GM06990 (cell line): Measurements from ENCODE around the gene TAP1.

Experiments
- DNase-seq: peaks from one replicate; pipeline ENCODE4 v3.0.0-alpha.2; 2011; ENCODE audit not compliant: insufficient read length; ENCODE audit errors: extremely low read depth
- H3K27me3 ChIP-seq: replicated peaks from 2 replicates; pipeline ENCODE4 v1.6.0; 2011; ENCODE audit warnings: low read length; ENCODE audit not compliant: control insufficient read depth, insufficient read depth
- H3K36me3 ChIP-seq: 2 replicates; pipeline ENCODE4 v1.5.1; 2011; ENCODE audit warnings: low read length; ENCODE audit not compliant: control insufficient read depth, insufficient read depth
- H3K4me3 ChIP-seq: replicated peaks from 2 replicates; pipeline ENCODE4 v1.5.1; 2011; ENCODE audit warnings: low read depth, mild to moderate bottlenecking, control low read depth, low read length
- CTCF ChIP-seq: IDR thresholded peaks from 2 replicates; pipeline ENCODE4 v1.5.1; 2011; ENCODE audit warnings: low read length, control low read depth, mild to moderate bottlenecking, inconsistent platforms; ENCODE audit not compliant: insufficient read depth, poor library complexity, severe bottlenecking

TAP1 gene

GRCh38 chr6:32857156-32857891 lies 3.8 kb upstream of the TAP1 start:
- no peaks in the 10 kb centered on the region for H3K27me3 ChIP-seq
- TF ChIP-seq CTCF = no peak
- no peak for DNase-seq
- no peak overlapping the region for H3K4me3 ChIP-seq
- H3K36me3 ChIP-seq = peaks cover 9% of the 10 kb centered on the region

GRCh38 chr6:32855467-32856174 lies 2.1 kb upstream of the TAP1 start:
- DNase-seq = no peak
- H3K27me3 ChIP-seq = no peaks in the 10 kb centered on the region
- peak overlapping the region; percentile 96 for H3K4me3 ChIP-seq
- H3K36me3 ChIP-seq = peaks cover 22% of the 10 kb centered on the region
- no peak for TF ChIP-seq CTCF

- H3K36me3 ChIP-seq = peaks cover 32% of the 10 kb centered on the region
- no peak for TF ChIP-seq CTCF
- H3K4me3 ChIP-seq = peak overlapping the region; percentile 96
- DNase-seq = no peak
- H3K27me3 ChIP-seq = no peaks in the 10 kb centered on the region
Observed at GRCh38 chr6:32854376-32855178, 1.1 kb upstream of the TAP1 start.

GRCh38 chr6:32852844-32853540 lies 512 bp downstream of the TAP1 start:
- H3K36me3 ChIP-seq = peaks cover 36% of the 10 kb centered on the region
- peak overlapping the region; percentile 96 for H3K4me3 ChIP-seq
- no peaks in the 10 kb centered on the region for H3K27me3 ChIP-seq
- no peak for DNase-seq
- TF ChIP-seq CTCF = no peak

GRCh38 chr6:32852018-32852843 lies 1.3 kb downstream of the TAP1 start:
- DNase-seq = no peak
- TF ChIP-seq CTCF = no peak
- peak overlapping the region; percentile 96 for H3K4me3 ChIP-seq
- peaks cover 42% of the 10 kb centered on the region for H3K36me3 ChIP-seq
- H3K27me3 ChIP-seq = no peaks in the 10 kb centered on the region
